ENCODE results near the gene SMAGP. TPM values are rescaled to one million over a fixed set of nuclear protein-coding genes. Genes with fewer than 3 reads are reported as not detected.
A peak's percentile ranks its signal among the peaks of the same experiment; 100 is the strongest.

SMAGP gene
- total RNA-seq, 4 donors from 2014 or later, result 1.7 to 3.5 (median 2.5) TPM

- peak overlapping the region; percentile 98 to 100 (median 100) for H3K27ac ChIP-seq
- no peaks in the 10 kb centered on the region for H3K9me3 ChIP-seq
- ATAC-seq (peak in 1 of 2 donors; percentile 45), DNase-seq (no peak)
- TF ChIP-seq CTCF (IDR thresholded peaks at IDR 0.05 in 4 of 5, conservative IDR thresholded peaks at IDR 0.05 in 1 of 5), result no peak
- no peak for TF ChIP-seq POLR2A (IDR thresholded peaks at IDR 0.05)
- H3K4me1 ChIP-seq, result peaks cover 19 to 26% of the 10 kb centered on the region in 2 donors
- H3K4me3 ChIP-seq, result peak overlapping the region; percentile 94 to 100 (median 97)
- intact Hi-C loops (cut with DNase I; ENCODE audit: low total_unique reads) (loop anchor here (1.0 to 10.0 kb wide), 5 partner anchors 20 to 473 kb away; partner anchors contain the start of genes ATF1, CSRNP2, LETMD1 and POU6F1), in situ Hi-C loops (cut with MboI; ENCODE audit: low sequenced_read_pairs in 4 of 4) (loop anchor here in 1 of 4 donors (10.0 kb wide), 1 partner anchor 63 kb away; the partner anchor contains the start of gene TFCP2)
- H3K36me3 ChIP-seq, result peaks cover 0 to 31% of the 10 kb centered on the region in 2 donors
- no peaks in the 10 kb centered on the region for H3K27me3 ChIP-seq
Measured at GRCh38 chr12:51238037-51238509, 32.1 kb downstream of the SMAGP start.

- intact Hi-C loops (cut with DNase I; ENCODE audit: low total_unique reads), result loop anchor here (10.0 kb wide), 1 partner anchor 470 kb away; the partner anchor contains the start of gene ATF1
- no peak overlapping the region for H3K27ac ChIP-seq
- H3K27me3 ChIP-seq, result no peaks in the 10 kb centered on the region
- no peak for TF ChIP-seq POLR2A (IDR thresholded peaks at IDR 0.05)
- no peak for TF ChIP-seq CTCF (IDR thresholded peaks at IDR 0.05 in 4 of 5, conservative IDR thresholded peaks at IDR 0.05 in 1 of 5)
- no peak overlapping the region for H3K4me3 ChIP-seq
- peaks cover 5% of the 10 kb centered on the region in 2 donors for H3K4me1 ChIP-seq
- in situ Hi-C loops (cut with MboI; ENCODE audit: low sequenced_read_pairs in 4 of 4), result loop anchor here in 1 of 4 donors (10.0 kb wide), 1 partner anchor 60 kb away; the partner anchor contains the start of gene TFCP2
- no peaks in the 10 kb centered on the region for H3K9me3 ChIP-seq
- ATAC-seq (no peak), DNase-seq (no peak)
- no peaks in the 10 kb centered on the region for H3K36me3 ChIP-seq
Measured at GRCh38 chr12:51234530-51234929, 35.7 kb downstream of the SMAGP start.

GRCh38 chr12:51232642-51233041 is 37.6 kb downstream of the SMAGP start:
- TF ChIP-seq POLR2A (IDR thresholded peaks at IDR 0.05) (no peak), CTCF (IDR thresholded peaks at IDR 0.05 in 4 of 5, conservative IDR thresholded peaks at IDR 0.05 in 1 of 5) (no peak)

GRCh38 chr12:51229116-51229809 is 41.0 kb downstream of the SMAGP start:
- H3K27me3 ChIP-seq, result no peaks in the 10 kb centered on the region
- intact Hi-C loops (cut with DNase I; ENCODE audit: low total_unique reads) (no loop called here), in situ Hi-C loops (cut with MboI; ENCODE audit: low sequenced_read_pairs in 4 of 4) (no loop called here)
- no peaks in the 10 kb centered on the region for H3K9me3 ChIP-seq
- H3K4me1 ChIP-seq, result no peaks in the 10 kb centered on the region
- H3K36me3 ChIP-seq, result peaks cover 0 to 9% of the 10 kb centered on the region in 2 donors
- no peak overlapping the region for H3K27ac ChIP-seq
- H3K4me3 ChIP-seq, result no peak overlapping the region
- TF ChIP-seq CTCF (IDR thresholded peaks at IDR 0.05 in 4 of 5, conservative IDR thresholded peaks at IDR 0.05 in 1 of 5) (no peak), POLR2A (IDR thresholded peaks at IDR 0.05) (no peak)
- ATAC-seq, result no peak
- no peak for DNase-seq

More at GRCh38 chr12:51232642-51233041, 37.6 kb downstream of the SMAGP start:
- Histone ChIP-seq H3K36me3 (no peaks in the 10 kb centered on the region), H3K27ac (no peak overlapping the region), H3K4me1 (no peaks in the 10 kb centered on the region), H3K27me3 (no peaks in the 10 kb centered on the region), H3K4me3 (no peak overlapping the region), H3K9me3 (no peaks in the 10 kb centered on the region)
- DNase-seq (no peak), ATAC-seq (no peak)
- in situ Hi-C loops (cut with MboI; ENCODE audit: low sequenced_read_pairs in 4 of 4), result loop anchor here in 1 of 4 donors (10.0 kb wide), 1 partner anchor 58 kb away; the partner anchor contains the start of gene TFCP2
- intact Hi-C loops (cut with DNase I; ENCODE audit: low total_unique reads), result loop anchor here (10.0 kb wide), 1 partner anchor 468 kb away; the partner anchor contains the start of gene ATF1

All from gastrocnemius medialis (tissue), 4 donors.